ENCODE results near the gene NUB1.

The NUB1 gene

GRCh38 chr7:151392002-151392401 is 50.4 kb downstream of the NUB1 start:
- DNase-seq, result no peak

- DNase-seq, result no peak
Measured at GRCh38 chr7:151392426-151392825, 50.8 kb downstream of the NUB1 start.

GRCh38 chr7:151393031-151393977 is 51.7 kb downstream of the NUB1 start:
- no peak for DNase-seq

GRCh38 chr7:151394076-151395035 is 52.7 kb downstream of the NUB1 start:
- no peak for DNase-seq

- DNase-seq, result no peak
Measured at GRCh38 chr7:151395036-151395367, 53.4 kb downstream of the NUB1 start.

GRCh38 chr7:151396328-151396970 is 54.8 kb downstream of the NUB1 start:
- DNase-seq, result no peak

- no peak for DNase-seq
Measured at GRCh38 chr7:151397026-151397425, 55.4 kb downstream of the NUB1 start.

GRCh38 chr7:151398446-151399304 is 57.1 kb downstream of the NUB1 start:
- no peak for DNase-seq

GRCh38 chr7:151399305-151399601 is 57.6 kb downstream of the NUB1 start:
- no peak for DNase-seq

- DNase-seq, result no peak
Measured at GRCh38 chr7:151399906-151400305, 58.3 kb downstream of the NUB1 start.

- no peak for DNase-seq
Measured at GRCh38 chr7:151400626-151401315, 59.2 kb downstream of the NUB1 start.

GRCh38 chr7:151402029-151402835 is 60.6 kb downstream of the NUB1 start:
- DNase-seq, result no peak

- no peak for DNase-seq
Measured at GRCh38 chr7:151403764-151404163, 62.2 kb downstream of the NUB1 start.

GRCh38 chr7:151404216-151405011 is 62.8 kb downstream of the NUB1 start:
- DNase-seq, result no peak

GRCh38 chr7:151405056-151405455 is 63.4 kb downstream of the NUB1 start:
- DNase-seq, result no peak

- no peak for DNase-seq
Measured at GRCh38 chr7:151405588-151405987, 64.0 kb downstream of the NUB1 start.

GRCh38 chr7:151406051-151406875 is 64.7 kb downstream of the NUB1 start:
- no peak for DNase-seq

- no peak for DNase-seq
Measured at GRCh38 chr7:151406886-151407583, 65.4 kb downstream of the NUB1 start.

- no peak for DNase-seq
Measured at GRCh38 chr7:151408498-151408838, 66.9 kb downstream of the NUB1 start.
